Muscle of back (tissue), 13 donors: Measurements from ENCODE around the gene PREB. TPM values are rescaled to one million over a fixed set of nuclear protein-coding genes. Genes with fewer than 3 reads are reported as not detected.
"Not testable (repeated sequence)": the region's sequence is repeated elsewhere in the genome, so short reads cannot be mapped to it uniquely, and the experiment has no call there.

ENCODE experiments used
- DNase-seq, 3 donors: peaks; one replicate each; pipeline versions ENCODE4 v3.0.0 to v3.0.0-alpha.2; 2013
- long read RNA-seq, 9 donors: transcript quantifications; one replicate each; lab custom pipeline, GENCODE V29; 2026
- polyA plus RNA-seq, 10 donors: library from polyadenylated mRNA; unstranded; fragments of 120-200 nt; gene quantifications; one replicate each; pipeline ENCODE4 v1.2.1, GENCODE V29; 2013; ENCODE audit not compliant: insufficient read length in 10 of 10

PREB gene, protein sequence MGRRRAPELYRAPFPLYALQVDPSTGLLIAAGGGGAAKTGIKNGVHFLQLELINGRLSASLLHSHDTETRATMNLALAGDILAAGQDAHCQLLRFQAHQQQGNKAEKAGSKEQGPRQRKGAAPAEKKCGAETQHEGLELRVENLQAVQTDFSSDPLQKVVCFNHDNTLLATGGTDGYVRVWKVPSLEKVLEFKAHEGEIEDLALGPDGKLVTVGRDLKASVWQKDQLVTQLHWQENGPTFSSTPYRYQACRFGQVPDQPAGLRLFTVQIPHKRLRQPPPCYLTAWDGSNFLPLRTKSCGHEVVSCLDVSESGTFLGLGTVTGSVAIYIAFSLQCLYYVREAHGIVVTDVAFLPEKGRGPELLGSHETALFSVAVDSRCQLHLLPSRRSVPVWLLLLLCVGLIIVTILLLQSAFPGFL
- 10 to 100 TPM; 29.9 to 40.5 (median 35.4) TPM for polyA plus RNA-seq
- long read RNA-seq, donor 1, partial matches to known transcripts = 0 of 3 reads
- long read RNA-seq, donor 1, other reads (novel, unspliced or antisense) = 0 of 3 reads
- long read RNA-seq, donor 2, transcript PREB-201 (9 exons, 2,166 nt) = major isoform, 6 of 6 reads
- long read RNA-seq, donor 2, partial matches to known transcripts = 0 of 6 reads
- long read RNA-seq, donor 2, other reads (novel, unspliced or antisense) = 0 of 6 reads
- long read RNA-seq, donor 3 = 0 reads
- long read RNA-seq, donor 4, partial matches to known transcripts = 6 of 10 reads
- long read RNA-seq, donor 4, other reads (novel, unspliced or antisense) = 0 of 10 reads
- long read RNA-seq, donor 5, partial matches to known transcripts = 14 of 18 reads
- long read RNA-seq, donor 5, other reads (novel, unspliced or antisense) = 0 of 18 reads
- long read RNA-seq, donor 6, transcript PREB-201 (9 exons, 2,166 nt) = major isoform, 13 of 13 reads
- long read RNA-seq, donor 6, partial matches to known transcripts = 0 of 13 reads
- long read RNA-seq, donor 6, other reads (novel, unspliced or antisense) = 0 of 13 reads
- long read RNA-seq, donor 7, transcript PREB-201 (9 exons, 2,166 nt) = major isoform, 5 of 5 reads
- long read RNA-seq, donor 7, partial matches to known transcripts = 0 of 5 reads
- long read RNA-seq, donor 7, other reads (novel, unspliced or antisense) = 0 of 5 reads
- long read RNA-seq, donor 8, partial matches to known transcripts = 5 of 9 reads
- long read RNA-seq, donor 8, other reads (novel, unspliced or antisense) = 0 of 9 reads
- long read RNA-seq, donor 9, partial matches to known transcripts = 0 of 1 reads
- long read RNA-seq, donor 9, other reads (novel, unspliced or antisense) = 0 of 1 reads

DNA sequence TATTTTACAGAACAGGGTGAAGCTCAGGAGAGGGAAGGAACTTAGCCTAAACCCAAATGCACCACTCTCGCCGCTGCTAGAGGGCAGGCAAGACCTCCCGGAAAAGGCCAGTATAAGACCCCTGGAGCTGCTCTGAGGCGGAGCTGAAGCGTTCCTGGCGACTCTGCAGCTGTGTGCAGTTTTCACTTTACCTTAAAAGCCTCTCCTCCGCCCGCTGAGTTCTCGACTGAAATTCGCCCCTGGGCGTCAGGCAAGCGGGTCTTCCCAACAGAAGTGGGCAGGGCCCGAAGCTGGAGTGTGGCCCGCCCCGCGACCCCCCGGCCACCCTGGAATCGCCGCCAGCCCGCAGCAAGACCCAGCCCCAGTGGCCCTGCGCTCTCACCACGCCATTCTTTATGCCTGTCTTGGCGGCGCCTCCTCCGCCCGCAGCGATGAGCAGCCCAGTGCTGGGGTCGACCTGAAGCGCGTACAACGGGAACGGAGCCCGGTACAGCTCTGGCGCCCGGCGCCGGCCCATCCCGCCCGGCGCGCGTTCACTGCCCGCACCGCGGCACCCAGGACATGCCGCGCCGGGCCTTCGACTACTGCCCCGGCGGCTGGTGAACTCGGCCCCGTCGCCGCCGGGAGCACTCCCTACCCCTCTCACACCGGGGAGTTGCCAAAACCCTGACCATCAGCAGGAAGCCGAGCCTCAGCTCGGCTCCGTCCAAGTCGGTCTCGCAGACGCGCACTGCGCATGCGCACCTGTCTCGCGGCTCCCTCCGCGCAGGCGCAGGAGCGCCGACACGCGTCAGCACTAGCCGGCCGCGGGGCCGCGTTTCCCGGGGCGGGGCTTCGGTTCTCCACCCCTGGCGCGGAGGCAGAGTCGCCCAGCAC, at the start of gene PREB:
TSS of gene PREB (minus strand) at position 732 of the 876 bp plus-strand sequence. CDS start at position 517, 215 bp downstream.
- DNase-seq = peak; percentile 96 to 99 (median 98)

DNA sequence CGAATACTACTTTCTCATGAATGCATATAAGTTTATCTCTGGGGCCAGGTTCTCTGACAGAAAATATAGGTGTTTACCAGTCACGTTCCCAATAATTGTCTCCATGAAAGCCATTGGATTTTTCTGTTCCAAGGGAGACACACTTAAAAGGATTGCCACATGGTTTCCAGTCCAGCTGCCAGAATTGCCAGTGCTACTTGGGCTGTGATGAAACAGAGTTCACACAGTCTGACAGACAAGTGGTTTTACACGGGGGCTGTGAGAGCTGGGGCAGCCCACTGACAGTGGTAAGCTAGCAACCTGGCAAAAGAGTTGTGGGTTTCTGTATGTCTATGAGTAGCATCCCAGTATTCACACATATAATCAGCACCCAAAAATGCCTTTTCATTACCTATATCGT, 49.7 kb upstream of the PREB start:
- DNase-seq = no peak

DNA sequence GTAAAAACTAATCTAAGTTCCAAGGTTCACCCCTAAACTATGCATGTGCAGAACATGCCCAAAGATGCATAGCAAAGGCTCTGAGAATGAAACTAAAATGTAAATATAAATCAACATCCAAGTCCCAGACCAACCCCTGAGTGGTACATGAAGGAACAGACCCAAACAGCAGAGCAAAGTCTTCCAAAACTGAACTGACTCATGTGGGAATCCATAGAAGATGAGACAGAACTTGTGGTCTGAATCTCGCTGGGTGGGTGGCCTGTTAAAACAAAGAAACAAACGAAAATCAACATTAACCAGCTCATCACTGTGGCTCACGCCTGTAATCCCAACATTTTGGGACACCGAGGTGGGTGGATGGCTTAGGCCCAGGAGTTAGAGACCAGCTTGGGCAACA, 47.9 kb upstream of the PREB start:
- peak in 1 of 3 donors; percentile 68 for DNase-seq

DNA sequence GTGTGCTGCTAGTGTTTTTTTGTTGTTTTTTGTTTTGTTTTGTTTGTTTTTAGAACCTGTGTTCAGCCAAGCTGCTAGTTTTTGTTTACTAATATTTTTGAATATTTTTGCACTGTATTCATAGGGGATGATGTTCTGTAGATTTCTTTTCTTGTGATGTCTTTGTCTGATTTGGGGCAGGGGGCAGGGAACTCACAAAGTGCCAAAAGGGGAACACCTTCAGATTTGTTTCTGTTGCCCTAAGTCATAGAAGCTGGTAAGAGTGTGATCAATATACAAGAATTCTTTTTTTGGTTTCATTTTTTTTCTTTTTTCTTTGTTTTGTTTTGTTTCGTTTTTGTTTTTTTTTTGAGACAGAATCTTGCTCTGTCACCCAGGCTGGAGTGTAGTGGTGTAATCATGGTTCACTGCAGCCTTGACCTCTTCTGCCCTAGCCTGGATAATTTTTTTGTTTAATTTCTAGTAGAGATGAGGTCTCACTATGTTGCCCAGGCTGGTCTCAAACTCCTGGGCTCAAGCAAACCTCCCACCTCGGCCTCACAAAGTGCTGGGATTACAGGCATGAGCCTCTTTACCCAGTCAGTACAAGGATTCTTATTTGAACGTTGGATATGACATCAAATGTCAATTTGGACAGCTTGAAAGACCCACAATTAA, 45.0 kb upstream of the PREB start:
- DNase-seq = no peak

DNA sequence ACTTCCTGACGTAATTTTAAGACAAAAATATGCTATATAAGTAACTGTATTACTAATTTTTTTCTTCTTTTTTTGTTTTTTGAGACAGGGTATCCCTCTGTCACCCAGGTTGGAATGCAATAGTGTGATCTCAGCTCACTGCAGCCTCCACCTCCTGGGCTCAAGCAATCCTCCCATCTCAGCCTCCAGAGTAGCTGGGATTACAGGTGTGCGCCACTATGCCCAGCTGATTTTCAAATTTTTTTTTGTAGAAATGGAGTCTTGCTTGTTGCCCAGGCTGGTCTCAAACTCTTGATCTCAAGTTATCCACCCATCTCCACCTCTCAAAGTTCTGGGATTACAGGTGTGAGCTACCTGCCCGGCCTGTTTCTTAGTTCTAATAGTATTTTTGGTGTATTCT, 44.0 kb upstream of the PREB start:
- DNase-seq = no peak

DNA sequence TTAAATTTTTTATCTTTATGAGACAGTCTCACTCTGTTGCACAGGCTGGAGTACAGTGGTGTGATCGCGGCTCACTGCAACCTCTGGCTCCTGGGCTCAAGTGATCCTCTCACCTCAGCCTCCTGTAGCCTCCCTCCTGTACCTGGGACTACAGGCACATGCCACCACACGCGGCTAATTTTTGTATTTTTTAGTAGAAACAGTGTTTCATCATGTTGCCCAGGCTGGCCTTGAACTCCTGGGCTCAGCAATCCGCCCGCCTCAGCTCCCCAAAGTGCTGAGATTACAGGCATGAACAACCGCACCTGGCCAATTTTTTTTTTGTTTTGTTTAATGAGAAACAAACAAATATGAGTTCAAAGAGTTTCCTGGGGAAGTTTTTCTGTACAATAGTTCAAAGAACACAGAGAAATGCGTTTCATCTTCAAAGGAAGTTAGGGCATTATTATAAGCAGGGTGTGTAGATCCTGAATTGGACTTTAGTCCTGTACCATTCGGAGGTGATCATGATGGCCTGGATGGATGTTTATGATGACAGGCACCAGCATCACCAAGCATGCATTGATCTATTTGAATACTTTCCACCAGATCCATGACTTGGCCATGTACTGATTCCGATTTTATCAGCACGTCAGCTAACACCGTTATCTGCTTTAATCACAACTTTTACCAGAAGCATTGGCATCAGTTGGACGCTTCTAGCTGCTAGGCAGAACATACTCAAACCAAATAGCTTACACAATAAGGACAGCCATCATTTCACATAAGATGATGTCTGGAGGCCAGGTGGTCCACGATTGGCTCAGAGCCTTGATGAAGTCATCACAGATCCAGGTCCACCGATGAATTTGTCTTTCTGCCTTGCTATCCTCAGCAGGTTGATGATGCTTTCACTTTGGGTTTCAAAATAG, 43.3 kb upstream of the PREB start:
- DNase-seq = no peak

DNA sequence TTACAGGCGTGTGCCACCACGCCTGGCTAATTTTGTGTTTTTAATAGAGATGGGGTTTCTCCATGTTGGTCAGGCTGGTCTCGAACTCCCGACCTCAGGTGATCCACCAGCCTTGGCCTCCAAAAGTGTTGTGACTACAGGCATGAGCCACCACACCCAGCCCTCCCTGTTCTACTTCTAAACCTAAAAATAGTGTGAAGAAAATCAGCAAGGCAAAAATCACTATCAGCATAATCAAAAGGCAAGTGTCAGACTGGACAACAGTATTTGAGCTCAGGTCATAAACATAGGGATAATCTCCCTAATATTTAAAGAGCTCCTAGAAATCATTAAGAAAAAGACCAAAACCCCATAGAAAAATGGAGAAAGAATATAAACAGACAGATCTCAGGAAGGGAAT, 41.3 kb upstream of the PREB start:
- not testable (repeated sequence) for DNase-seq

DNA sequence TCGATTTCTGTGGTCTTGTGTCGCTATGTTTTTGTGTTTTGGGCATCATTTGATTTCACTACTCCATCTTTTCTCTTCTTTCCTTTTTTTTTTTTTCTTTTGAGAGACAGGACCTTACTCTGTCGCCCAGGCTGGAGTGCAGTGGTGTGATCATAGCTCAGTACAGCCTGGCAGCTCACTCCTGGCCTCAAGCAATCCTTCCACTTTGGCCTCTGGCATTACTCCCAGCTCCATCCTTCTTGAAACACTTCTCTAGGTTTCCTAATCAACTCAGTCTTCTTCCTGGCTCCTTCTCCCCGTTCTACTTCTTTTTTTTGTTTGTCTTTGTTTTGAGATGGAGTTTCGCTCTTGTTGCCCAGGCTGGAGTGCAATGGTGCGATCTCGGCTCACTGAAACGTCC, 40.9 kb upstream of the PREB start:
- no peak for DNase-seq

DNA sequence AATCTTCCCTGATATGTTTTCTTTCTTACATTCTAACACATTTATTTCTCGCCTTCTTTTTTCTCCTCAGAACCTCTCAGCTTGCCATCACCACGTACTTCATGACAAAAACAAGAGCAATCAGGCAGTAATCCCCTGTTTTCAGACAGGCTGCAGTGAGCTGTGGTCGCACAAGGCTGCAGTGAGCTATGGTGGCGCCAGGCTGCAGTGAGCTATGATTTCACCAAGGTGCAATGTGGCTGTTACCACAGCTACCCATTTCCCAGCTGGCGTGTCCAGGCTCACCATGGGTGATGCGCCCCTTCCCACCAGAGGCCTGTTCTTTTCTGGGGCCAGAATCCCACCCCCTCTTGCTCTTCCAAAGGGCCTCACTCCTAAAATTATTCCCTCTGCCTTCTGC, 40.2 kb upstream of the PREB start:
- DNase-seq = no peak

DNA sequence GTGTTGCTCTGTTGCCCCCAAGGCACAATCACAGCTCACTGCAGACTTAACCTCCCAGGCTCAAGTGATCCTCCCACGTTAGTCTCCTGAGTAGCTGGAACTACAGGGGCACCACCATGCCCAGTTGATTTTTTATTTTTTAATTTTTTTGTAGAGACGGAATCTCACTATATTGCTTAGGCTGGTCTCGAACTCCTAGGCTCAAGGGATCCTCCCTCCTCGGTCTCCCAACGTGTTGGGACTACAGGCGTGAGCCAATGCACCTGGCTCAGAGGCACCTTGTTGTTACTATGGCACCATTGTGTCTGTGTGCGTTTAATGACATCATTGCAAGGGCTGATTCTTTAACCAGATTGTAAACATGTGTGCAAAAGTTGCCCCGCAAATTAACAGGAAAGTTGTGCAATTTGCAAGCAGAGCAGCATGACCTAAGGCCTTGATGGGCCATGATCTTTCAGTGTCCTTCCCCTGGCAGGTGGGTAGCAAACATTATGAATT, 37.0 kb upstream of the PREB start:
- DNase-seq = no peak

DNA sequence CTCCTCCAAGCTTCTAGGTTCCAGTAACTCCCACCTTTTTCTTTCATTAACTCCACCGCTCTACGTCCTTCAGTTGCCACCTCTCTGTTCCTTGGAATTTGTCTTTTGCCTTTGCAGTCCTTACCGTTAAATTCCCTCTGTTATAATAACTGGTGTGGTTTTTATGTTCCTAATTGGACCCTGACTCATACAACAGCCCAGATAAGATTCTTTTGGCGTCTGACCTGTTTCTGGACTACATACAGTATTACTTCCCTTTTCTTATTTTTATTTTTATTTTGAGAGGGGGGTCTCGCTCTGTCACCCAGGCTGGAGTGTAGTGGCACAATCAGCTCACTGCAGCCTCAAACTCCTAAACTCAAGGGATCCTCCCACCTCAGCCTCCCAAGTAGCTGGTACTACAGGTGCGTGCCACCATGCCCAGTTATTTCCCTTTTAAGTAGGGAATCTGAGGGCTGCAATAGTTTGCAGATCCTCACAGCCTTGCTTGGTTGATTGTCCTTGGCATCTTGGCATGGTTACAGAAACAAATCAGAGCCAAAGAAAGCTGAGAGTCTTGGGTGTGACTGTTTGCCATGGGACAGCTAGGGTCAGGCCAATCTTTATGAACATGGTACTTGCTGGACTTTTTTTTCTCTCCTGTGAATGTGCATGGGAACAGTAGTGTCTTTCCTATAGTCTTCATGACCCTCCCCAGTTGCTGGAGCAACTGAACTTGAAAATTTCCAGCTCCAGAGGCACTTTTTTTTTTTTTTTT, 36.3 kb upstream of the PREB start:
- no peak for DNase-seq

DNA sequence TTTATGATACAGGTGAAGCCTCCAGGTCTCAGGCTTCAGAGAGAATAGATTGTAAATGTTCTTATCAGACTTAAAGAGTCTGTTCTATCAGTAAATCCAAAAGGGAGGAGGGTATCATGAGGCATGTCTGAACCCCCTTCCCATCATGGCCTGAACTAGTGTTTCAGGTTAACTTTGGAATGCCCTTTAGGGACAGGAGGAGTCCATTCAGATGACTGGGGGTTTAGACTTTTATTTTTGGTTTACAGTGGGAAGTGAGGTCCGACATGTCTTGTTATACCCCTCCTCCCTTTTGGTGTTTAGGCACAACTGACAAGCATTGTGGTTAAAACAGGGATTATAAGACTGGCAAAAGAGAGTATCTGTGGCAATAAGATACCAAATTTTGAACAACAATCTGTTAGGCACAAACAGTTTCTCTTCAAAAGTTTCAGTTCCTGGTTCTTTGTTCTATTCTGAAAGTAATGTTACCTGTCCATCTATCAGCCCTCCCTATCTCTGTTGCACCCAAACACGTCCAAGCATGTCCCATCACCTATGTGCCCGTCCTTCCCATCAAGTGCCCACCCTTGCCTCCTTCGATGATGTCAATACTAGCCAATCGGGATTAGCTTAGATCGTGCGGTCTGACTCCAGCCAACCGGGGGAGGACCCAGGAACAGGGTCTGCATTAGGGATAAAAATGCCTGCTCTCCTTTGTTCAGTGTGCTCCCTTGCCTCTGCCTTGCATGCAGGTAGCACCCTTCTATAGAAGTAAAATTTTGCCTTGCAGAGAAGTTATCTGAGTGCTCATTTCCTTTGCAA, 30.7 kb upstream of the PREB start:
- no peak for DNase-seq

DNA sequence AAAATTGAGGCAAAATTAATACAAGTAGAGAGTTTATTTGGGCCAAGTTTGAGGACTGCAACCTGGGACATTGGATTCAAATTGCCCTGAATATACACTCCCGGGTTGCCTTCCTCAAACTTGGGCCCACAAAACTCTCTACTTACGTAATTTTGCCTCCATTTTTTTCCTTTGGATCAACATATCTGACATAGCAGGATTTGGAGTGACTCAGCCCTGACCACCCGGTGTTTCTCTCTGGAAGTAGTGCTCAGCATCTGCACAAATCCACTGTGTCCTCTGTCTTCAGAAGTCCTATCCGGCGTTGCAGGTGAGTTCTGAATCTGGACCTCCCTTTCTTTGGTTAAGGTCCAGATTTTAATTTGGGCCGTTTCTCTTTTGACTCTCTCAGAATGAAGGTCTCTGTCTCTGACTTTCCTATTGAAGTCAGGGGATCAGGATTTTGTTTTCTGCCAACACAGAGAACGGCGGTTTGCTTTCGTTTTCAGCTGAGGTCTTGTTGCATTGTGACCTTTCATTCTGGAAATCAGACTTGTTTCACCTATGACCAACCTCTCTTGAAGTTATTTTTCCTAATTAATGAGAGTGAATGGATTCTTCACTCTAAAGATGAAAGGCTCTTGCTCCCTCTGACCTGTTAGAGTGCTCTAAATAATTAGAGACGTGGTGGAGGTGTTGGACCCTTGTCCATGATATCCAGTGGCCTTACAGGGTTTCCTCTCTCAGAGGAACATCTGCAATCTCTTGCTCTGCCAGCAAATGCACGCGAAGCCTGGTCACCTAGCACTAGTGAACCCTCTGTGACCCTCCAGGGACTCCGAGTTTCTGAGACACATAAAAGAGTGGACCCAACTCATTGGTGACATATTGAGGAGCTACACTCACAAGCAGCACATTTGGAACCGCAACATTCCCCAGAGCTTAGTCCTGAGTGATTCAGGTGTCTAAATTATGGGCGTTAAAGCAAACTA, 28.0 kb upstream of the PREB start:
- no peak for DNase-seq

DNA sequence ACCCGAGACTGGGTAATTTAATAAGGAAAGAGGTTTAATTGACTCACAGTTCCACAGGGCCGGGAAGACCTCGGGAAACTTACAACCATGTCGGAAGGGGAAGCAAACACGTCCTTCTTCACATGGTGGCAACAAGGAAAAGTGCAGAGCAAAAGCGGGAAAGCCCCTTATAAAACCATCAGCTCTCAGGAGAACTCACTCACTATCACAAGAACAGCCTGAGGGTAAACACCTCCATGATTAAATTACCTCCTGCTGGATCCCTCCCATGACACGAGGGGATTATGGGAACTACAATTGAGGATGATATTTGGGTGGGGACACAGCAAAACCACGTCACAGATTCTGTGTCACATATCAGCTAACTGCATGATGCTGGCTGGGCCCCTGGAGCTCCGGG, 25.8 kb upstream of the PREB start:
- DNase-seq = no peak

DNA sequence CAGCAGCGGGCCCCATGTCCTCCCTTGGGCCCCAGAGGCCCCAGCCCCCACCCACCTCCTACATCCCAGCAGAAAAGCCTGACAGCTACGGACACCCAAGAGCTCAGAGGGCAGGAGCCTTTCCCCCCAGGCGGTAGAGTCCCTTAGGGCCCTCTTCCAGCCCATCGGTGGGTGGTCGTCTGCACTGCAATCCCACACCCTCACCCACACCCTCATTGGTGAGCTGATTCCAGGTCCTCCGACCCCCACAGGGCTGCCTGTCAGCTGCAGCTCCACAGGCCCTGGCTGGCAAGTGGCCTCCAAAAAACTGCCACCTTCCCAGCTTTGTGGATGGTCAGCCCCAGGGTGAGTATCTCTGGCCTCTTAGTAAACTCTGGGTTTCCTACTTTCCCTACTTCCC, 24.8 kb upstream of the PREB start:
- no peak for DNase-seq

DNA sequence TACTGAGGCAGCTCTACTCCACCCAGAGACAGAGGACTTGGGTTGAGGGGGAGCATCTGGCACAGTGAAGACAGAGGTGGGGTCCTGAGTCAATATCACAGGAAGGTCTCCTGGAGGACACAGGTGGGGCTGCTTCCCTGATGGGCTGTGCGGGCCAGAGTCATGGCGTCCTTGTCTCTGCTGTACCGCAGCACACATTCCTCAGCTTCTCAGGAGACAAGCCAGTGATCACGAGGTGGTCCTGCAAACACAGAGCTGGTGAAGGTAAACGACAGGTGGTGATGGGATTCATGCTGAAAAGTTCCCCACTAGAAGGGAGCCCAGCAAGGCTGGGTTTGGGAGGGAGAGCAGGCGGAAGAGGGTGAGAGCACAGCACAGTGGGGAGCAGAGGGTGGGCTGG, 24.0 kb upstream of the PREB start:
- DNase-seq = no peak
